HFFc6 (cell line): Measurements from ENCODE around the gene NDUFB4. TPM values are rescaled to one million over a fixed set of nuclear protein-coding genes. Genes with fewer than 3 reads are reported as not detected.

Source experiments
- DNase-seq: peaks from one replicate; pipeline ENCODE4 v3.0.0-alpha.2; 2018
- H3K27ac Mint-ChIP-seq: 2 replicates; pipeline ENCODE4 v1.8.0; 2020; ENCODE audit warnings: mild to moderate bottlenecking, mixed read lengths
- H3K27me3 Mint-ChIP-seq: 2 replicates; pipeline ENCODE4 v1.8.0; 2021; ENCODE audit warnings: mild to moderate bottlenecking, moderate library complexity, mixed read lengths; ENCODE audit not compliant: insufficient read depth
- H3K36me3 Mint-ChIP-seq: 2 replicates; pipeline ENCODE4 v1.8.0; 2021; ENCODE audit warnings: low read depth, mixed read lengths
- H3K4me1 Mint-ChIP-seq: 2 replicates; pipeline ENCODE4 v1.8.0; 2020; ENCODE audit warnings: low read depth, mixed read lengths
- H3K4me3 Mint-ChIP-seq: 2 replicates; pipeline ENCODE4 v1.8.0; 2020; ENCODE audit warnings: mild to moderate bottlenecking, moderate library complexity, mixed read lengths
- H3K9me3 Mint-ChIP-seq: 2 replicates; pipeline ENCODE4 v1.8.0; 2020; ENCODE audit warnings: mild to moderate bottlenecking, mixed read lengths
- total RNA-seq, 6 experiments: library from RNA; stranded (reverse); fragmentation: NEBNext Ultra II Directional; extraction: Animal tissue kit (Norgen Biotek cat#: 25700); gene quantifications; 2 replicates in 1 of 6; 3 replicates in 5 of 6; pipeline ENCODE4 v1.2.3, GENCODE V29; 2021
- TF ChIP-seq, protein P1 (sequence below): fragments of 200-600 bp; sonication (generic); IDR thresholded peaks from 2 replicates; pipeline ENCODE4 v1.5.0; 2021; ENCODE audit warnings: antibody characterized with exemption, mild to moderate bottlenecking

Gene NDUFB4
- total RNA-seq, 6 experiments from 2014 or later, result 174 to 221 (median 198) TPM

DNA sequence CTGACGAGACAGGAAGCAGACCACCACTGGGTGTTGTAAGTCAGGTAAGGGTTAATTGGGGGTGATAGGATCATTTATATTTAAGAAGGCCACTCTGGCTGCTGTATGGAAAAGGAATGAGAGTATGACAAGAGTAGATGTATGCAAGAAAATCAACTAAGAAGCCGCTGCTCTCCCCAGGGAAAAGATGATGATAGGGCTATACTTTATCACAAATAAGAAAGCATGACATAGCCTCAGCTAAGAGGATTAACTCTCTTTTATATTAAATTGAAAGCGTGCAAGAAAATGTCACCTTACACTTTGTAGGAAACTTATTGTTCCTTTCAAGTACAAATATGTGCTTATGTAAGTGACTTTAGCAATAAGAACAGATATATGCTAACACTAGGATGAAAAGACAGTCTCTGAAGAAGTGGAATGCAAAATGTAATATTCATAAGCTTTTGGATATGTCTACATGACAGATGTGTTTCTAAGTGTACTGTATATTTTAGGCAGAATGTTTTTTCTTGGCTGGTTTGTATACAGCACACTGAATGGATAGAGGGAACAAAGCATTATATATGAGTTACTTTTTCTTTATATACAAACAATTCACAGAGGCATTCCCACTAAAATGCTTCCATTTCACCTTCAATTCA is 8.7 kb upstream of the NDUFB4 start:
- Mint-ChIP-seq H3K27me3 (no peaks in the 10 kb centered on the region), H3K36me3 (no peaks in the 10 kb centered on the region), H3K4me1 (no peaks in the 10 kb centered on the region), H3K9me3 (no peaks in the 10 kb centered on the region), H3K27ac (no peak overlapping the region), H3K4me3 (no peak overlapping the region)
- no peak for DNase-seq
- TF ChIP-seq, protein P1, sequence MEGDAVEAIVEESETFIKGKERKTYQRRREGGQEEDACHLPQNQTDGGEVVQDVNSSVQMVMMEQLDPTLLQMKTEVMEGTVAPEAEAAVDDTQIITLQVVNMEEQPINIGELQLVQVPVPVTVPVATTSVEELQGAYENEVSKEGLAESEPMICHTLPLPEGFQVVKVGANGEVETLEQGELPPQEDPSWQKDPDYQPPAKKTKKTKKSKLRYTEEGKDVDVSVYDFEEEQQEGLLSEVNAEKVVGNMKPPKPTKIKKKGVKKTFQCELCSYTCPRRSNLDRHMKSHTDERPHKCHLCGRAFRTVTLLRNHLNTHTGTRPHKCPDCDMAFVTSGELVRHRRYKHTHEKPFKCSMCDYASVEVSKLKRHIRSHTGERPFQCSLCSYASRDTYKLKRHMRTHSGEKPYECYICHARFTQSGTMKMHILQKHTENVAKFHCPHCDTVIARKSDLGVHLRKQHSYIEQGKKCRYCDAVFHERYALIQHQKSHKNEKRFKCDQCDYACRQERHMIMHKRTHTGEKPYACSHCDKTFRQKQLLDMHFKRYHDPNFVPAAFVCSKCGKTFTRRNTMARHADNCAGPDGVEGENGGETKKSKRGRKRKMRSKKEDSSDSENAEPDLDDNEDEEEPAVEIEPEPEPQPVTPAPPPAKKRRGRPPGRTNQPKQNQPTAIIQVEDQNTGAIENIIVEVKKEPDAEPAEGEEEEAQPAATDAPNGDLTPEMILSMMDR, result no peak

- peaks cover 3% of the 10 kb centered on the region; the same call in 1 of the 2 replicates for H3K36me3 Mint-ChIP-seq
- no peaks in the 10 kb centered on the region for H3K9me3 Mint-ChIP-seq
- H3K4me1 Mint-ChIP-seq, result peaks cover 11% of the 10 kb centered on the region
- DNase-seq, result no peak
- TF ChIP-seq, protein P1, result no peak
- H3K4me3 Mint-ChIP-seq, result peak overlapping the region; percentile 90; the same call in 1 of the 2 replicates
- H3K27ac Mint-ChIP-seq, result peak overlapping the region; percentile 93
- H3K27me3 Mint-ChIP-seq, result no peaks in the 10 kb centered on the region
Observed at GRCh38 chr3:120595788-120596115, 384 bp upstream of the NDUFB4 start.

DNA sequence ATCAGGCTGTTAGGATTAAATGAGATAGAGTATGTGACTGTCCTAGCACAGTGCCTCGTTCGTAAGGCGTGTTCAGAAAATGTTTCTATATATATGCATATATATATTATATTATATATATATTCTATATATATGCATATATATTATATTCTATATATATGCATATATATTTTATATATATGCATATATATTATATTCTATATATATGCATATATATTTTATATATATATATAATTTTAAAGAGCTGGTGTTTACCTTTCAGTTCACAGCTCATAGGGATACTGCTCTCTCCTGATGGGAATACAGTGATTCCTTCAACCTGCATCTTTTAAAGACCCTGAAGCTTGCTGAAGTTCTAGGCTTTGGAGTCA is 702 bp downstream of the NDUFB4 start:
- TF ChIP-seq, protein P1, result no peak
- no peaks in the 10 kb centered on the region for H3K27me3 Mint-ChIP-seq
- H3K4me3 Mint-ChIP-seq, result peak overlapping the region; percentile 90; the same call in 1 of the 2 replicates
- H3K9me3 Mint-ChIP-seq, result no peaks in the 10 kb centered on the region
- H3K4me1 Mint-ChIP-seq, result peaks cover 11% of the 10 kb centered on the region
- peak overlapping the region; percentile 93 for H3K27ac Mint-ChIP-seq
- no peak for DNase-seq
- H3K36me3 Mint-ChIP-seq, result peaks cover 13% of the 10 kb centered on the region

DNA sequence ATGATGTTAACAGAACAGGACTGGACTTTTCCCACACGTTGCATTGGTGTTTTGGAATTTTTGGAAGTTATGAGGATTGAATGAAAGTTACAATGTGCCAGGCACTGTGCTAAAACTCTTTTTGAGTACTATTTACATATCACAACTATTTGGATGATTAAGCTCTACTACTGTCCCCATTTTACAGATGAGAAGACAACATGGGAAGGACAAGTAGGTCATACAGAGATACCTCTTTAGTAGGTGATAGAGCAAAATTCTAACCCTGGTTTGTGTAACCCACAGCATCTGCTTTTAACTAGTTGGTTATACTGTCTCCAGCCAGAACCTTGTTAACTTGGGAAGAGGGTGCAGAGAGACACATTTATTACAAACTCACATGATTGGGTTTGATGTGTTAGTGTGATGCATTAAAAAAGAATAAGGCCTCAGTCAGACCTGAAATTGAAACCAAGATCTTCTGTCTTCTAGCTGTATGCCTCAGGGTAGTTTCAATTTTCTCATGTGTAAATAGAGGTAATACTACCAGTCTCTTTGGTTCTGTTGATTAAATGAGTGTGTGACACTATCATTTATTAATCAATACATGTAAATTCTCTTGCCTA is 1.4 kb downstream of the NDUFB4 start:
- DNase-seq, result no peak
- Mint-ChIP-seq H3K27me3 (no peaks in the 10 kb centered on the region), H3K9me3 (no peaks in the 10 kb centered on the region), H3K4me3 (no peak overlapping the region; the same call in 1 of the 2 replicates), H3K27ac (no peak overlapping the region; the same call in none of the 2 replicates), H3K36me3 (peaks cover 15% of the 10 kb centered on the region), H3K4me1 (peaks cover 11% of the 10 kb centered on the region)
- TF ChIP-seq, protein P1, result no peak

DNA sequence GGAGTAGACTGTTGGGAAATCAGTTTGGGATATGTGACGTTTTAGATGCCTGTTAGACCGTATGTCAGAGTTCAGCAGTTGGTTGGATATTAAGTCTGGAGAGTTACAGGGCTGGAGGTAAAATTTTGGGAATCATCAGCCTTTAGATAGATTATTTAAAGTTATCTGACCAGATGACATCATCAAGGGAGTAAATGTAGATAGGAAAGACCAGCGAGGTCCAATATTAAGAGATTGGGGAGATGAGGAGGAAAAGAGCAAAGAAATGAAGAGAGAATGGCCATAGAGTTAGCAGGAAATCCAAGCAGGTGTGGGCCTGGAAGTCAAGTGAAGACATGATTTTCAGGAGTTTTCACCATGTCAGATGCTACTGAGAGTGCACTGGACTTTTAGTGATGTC is 3.1 kb downstream of the NDUFB4 start:
- Mint-ChIP-seq H3K4me1 (peaks cover 11% of the 10 kb centered on the region), H3K27me3 (no peaks in the 10 kb centered on the region; the same call in 1 of the 2 replicates), H3K27ac (no peak overlapping the region), H3K9me3 (no peaks in the 10 kb centered on the region), H3K36me3 (peaks cover 20% of the 10 kb centered on the region), H3K4me3 (no peak overlapping the region)
- no peak for DNase-seq
- TF ChIP-seq, protein P1, result no peak
